Measurements from ENCODE around the gene BACH1.

The BACH1 gene

DNA sequence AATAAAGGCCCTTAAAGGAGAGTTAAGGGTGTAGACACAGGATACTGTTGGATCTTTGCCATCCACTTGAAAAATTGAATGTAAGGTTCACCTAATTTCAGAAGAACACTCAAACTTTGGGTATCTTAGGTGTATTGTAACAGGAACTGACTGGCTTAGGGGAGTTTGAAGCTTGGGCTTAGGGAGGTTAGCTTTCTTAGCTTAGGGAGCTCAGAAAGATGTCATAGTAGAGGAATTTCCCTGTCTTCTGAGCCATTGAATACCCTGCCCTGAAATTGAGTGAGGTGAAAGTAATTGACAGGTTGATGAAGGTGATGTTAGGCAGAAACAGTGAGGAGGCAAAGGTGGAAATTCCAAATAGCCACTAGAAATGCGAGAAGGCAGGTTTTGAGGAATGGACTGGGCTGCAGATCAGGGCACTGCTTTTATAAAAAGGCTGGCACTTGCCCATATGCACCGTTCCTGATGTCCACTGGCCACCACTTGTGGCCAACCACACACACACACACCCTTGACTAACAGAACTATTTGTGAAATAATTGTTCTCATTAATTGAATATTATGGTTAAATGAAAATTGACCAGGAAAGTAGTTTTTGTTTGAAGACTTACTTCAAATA is 16.5 kb downstream of the BACH1 start:
- no peak for DNase-seq (ENCODE audit: extremely low spot score)
- ChIA-PET POLR2A (interaction anchor here (0.5 to 1.9 kb wide), 2 partner anchors 9 to 13 kb away, joined by 4 to 12 read pairs; no protein-coding TSS in a partner anchor), CTCF (interaction anchor here (0.6 to 1.8 kb wide), 7 partner anchors 8 to 57 kb away, joined by 3 to 7 read pairs (median 4); no protein-coding TSS in a partner anchor)
- TF ChIP-seq, protein P1, sequence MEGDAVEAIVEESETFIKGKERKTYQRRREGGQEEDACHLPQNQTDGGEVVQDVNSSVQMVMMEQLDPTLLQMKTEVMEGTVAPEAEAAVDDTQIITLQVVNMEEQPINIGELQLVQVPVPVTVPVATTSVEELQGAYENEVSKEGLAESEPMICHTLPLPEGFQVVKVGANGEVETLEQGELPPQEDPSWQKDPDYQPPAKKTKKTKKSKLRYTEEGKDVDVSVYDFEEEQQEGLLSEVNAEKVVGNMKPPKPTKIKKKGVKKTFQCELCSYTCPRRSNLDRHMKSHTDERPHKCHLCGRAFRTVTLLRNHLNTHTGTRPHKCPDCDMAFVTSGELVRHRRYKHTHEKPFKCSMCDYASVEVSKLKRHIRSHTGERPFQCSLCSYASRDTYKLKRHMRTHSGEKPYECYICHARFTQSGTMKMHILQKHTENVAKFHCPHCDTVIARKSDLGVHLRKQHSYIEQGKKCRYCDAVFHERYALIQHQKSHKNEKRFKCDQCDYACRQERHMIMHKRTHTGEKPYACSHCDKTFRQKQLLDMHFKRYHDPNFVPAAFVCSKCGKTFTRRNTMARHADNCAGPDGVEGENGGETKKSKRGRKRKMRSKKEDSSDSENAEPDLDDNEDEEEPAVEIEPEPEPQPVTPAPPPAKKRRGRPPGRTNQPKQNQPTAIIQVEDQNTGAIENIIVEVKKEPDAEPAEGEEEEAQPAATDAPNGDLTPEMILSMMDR (IDR thresholded peaks at IDR 0.05; ENCODE audit: control extremely low read depth, extremely low read depth, low read depth, missing control alignments): no peak

DNA sequence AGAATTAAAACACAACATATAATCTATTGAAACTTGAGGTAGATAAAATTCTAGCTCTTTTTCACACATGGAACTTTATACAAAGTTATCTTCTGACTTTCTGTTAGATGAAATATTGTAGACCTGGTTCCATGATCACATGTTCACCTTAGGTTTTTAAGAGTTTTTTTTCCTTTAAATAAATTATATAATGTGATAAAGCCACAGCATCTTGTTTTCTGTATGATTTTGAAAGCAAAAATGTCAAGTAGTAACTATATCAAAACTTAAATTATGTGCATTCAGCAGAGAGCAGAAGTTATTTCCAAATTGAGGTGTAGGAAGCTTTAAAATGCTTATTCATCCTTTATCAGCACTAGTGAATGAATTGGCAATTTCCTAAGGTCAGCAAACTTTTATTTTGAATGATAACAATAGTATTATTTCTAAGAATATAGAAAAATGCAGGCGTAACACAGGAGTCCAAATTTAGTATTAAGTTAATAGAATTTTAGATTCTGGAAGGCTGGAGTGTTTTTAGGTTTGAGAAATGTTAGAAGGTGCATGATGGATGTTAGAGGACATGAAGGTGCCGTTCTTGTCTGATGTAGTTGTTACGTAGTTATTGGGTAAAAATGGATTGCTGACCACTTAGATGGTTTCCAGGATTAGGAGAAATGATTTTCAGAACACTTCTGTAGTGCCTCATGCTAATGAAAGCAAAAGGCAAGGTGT is 17.5 kb downstream of the BACH1 start:
- DNase-seq (ENCODE audit: extremely low spot score): no peak

DNA sequence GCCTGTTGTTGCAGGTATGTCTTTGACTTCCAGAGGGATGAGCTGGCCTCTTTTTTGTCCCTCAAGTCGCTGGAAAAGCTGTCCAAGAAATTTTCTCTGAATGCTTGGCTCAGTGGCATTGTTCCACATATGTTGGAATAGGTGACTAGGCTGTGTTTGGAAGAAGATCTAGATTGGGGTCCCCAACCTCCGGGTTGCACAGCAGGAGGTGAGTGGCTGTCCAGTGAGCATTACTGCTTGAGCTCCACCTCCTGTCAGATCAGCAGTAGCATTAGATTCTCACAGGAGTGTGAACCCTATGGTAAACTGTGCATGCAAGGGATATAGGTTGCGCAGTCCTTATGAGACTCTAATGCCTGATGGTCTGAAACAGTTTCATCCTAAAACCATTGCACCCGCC is 18.1 kb downstream of the BACH1 start:
- TF ChIP-seq, protein P1 (IDR thresholded peaks at IDR 0.05; ENCODE audit: control extremely low read depth, extremely low read depth, low read depth, missing control alignments): no peak
- no peak for DNase-seq (ENCODE audit: extremely low spot score)
- ChIA-PET POLR2A (no interaction called here), CTCF (interaction anchor here (1.4 to 1.6 kb wide), 2 partner anchors 13 to 36 kb away, joined by 3 to 4 read pairs; no protein-coding TSS in a partner anchor)

More for the DNA sequence above, 17.5 kb downstream of the BACH1 start:
- TF ChIP-seq, protein P1 (IDR thresholded peaks at IDR 0.05; ENCODE audit: control extremely low read depth, extremely low read depth, low read depth, missing control alignments): no peak
- CTCF ChIA-PET: interaction anchor here (0.8 to 1.6 kb wide), 4 partner anchors 9 to 37 kb away, joined by 3 to 4 read pairs (median 3); no protein-coding TSS in a partner anchor
- POLR2A ChIA-PET: interaction anchor here (0.5 kb wide), 1 partner anchor 8 kb away, joined by 4 read pairs; no protein-coding TSS in a partner anchor

DNA sequence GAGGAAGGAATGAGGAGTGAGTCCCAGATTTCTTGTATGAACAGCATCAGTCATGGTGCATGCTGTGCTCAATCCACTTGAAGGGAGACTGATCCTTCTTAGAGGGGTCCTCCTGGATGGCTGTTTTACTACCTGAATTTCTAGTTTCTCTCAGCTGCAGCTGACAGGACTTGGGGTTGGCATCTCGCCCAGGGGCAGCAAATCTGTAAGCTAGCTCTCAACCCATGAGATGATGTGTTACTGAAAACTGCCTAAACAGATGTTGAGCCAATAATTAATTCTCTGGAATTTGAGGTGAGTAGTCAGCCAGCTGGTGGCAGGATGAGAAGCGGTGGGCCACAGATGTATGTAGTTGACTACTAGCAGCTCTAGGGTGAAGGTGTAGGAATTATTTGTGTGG is 19.6 kb downstream of the BACH1 start:
- no peak for DNase-seq (ENCODE audit: extremely low spot score)
- ChIA-PET CTCF (interaction anchor here (1.0 to 2.3 kb wide), 9 partner anchors 10 to 230 kb away, joined by 3 to 8 read pairs (median 4); no protein-coding TSS in a partner anchor), POLR2A (interaction anchor here (1.1 kb wide), 1 partner anchor 14 kb away, joined by 7 read pairs; no protein-coding TSS in a partner anchor)

DNA sequence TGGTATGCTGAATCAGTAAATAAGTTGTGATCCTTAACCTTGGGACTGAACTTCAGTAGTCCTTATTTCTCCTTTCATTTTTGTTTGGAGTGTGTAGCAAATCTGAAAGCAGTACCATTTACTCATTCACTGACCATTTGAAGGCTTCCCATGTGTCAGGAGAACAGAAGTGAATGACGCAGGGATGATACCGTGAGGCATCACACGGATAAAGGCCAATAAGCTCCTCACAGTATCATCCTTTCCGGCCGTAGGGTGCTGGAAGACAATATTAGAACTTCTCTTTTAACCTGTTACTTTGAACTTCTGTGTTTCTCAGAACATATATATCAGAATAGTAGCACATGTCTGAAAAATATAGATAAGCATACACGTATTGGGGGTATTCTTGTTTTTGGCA is 21.3 kb downstream of the BACH1 start:
- CTCF ChIA-PET: interaction anchor here (1.2 to 2.0 kb wide), 3 partner anchors 52 to 230 kb away, joined by 3 to 8 read pairs (median 3); no protein-coding TSS in a partner anchor
- DNase-seq (ENCODE audit: extremely low spot score): no peak
- POLR2A ChIA-PET: no interaction called here
- TF ChIP-seq, protein P1 (IDR thresholded peaks at IDR 0.05; ENCODE audit: control extremely low read depth, extremely low read depth, low read depth, missing control alignments): no peak

More for the DNA sequence above, 19.6 kb downstream of the BACH1 start:
- TF ChIP-seq, protein P1 (IDR thresholded peaks at IDR 0.05; ENCODE audit: control extremely low read depth, extremely low read depth, low read depth, missing control alignments): no peak

DNA sequence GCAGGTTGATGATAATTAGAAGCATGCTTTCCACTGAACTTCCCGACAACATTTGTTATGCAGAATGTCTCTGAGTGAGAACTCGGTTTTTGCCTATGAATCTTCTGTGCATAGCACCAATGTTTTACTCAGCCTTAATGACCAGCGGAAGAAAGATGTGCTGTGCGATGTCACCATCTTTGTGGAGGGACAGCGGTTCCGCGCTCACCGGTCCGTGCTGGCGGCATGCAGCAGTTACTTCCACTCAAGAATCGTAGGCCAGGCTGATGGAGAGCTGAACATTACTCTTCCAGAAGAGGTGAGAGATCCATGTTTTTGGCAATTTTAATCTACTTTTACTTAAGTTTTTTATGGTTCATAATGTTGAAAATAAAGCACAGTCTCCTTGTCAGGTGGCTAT is 22.5 kb downstream of the BACH1 start:
- POLR2A ChIA-PET: no interaction called here
- DNase-seq (ENCODE audit: extremely low spot score): no peak
- CTCF ChIA-PET: no interaction called here
- TF ChIP-seq, protein P1 (IDR thresholded peaks at IDR 0.05; ENCODE audit: control extremely low read depth, extremely low read depth, low read depth, missing control alignments): no peak

Data from GM10248 (cell line).